Measurements from ENCODE around the gene TENM3.

Gene TENM3

DNA sequence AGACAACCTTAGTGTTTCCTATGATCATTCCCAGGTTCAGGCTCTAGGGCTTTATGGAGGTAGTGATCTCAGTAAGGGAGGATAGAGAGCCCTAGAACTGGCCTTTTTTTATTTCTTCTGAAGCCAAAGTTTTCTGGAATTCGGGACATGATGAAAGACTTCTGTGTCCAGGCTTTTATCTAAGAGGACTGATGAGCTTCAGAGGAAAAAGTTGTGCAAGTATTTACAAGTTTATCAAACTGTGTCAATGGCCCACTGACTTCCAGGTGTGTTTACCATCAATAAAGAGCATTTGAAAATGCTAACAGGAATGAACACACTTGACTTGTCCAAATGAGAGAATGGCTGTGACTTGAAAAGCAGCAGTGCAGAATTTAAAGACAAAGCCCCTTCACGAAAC lies 419.3 kb downstream of the TENM3 start:
- TF ChIP-seq EZH2 (IDR thresholded peaks at IDR 0.05; ENCODE audit: borderline replicate concordance, low read length) (no peak), CTCF (IDR thresholded peaks at IDR 0.05; ENCODE audit: low read length) (no peak)
- Histone ChIP-seq H3K36me3 (ENCODE audit: insufficient read depth, low read length) (no peaks in the 10 kb centered on the region), H3K4me3 (ENCODE audit: low read depth, low read length, poor library complexity, severe bottlenecking) (no peak overlapping the region), H3K4me1 (ENCODE audit: insufficient read depth, low read length, severe bottlenecking) (no peaks in the 10 kb centered on the region), H3K9me3 (ENCODE audit: low read length) (no peaks in the 10 kb centered on the region), H3K9me2 (ENCODE audit: low read depth, low read length) (no peaks in the 10 kb centered on the region), H3K9ac (ENCODE audit: low read length) (no peak overlapping the region), H3K27ac (ENCODE audit: low read depth, low read length, poor library complexity, severe bottlenecking) (no peak overlapping the region), H4K20me1 (ENCODE audit: insufficient read depth, low read length) (no peaks in the 10 kb centered on the region), H3F3A (ENCODE audit: insufficient read depth, low read length) (no peaks in the 10 kb centered on the region), H2AFZ (ENCODE audit: low read length) (no peak overlapping the region), H3K27me3 (ENCODE audit: insufficient read depth, low read length) (no peaks in the 10 kb centered on the region), H3K79me2 (ENCODE audit: insufficient read depth, low read length) (no peaks in the 10 kb centered on the region), H3K4me2 (ENCODE audit: low read length) (no peak overlapping the region)

GRCh38 chr4:182671231-182671630 lies 428.0 kb downstream of the TENM3 start:
- Histone ChIP-seq H3K27me3 (ENCODE audit: insufficient read depth, low read length) (no peaks in the 10 kb centered on the region), H3K4me1 (ENCODE audit: insufficient read depth, low read length, severe bottlenecking) (no peaks in the 10 kb centered on the region), H3K36me3 (ENCODE audit: insufficient read depth, low read length) (no peaks in the 10 kb centered on the region), H3K9me3 (ENCODE audit: low read length) (no peaks in the 10 kb centered on the region), H3K9ac (ENCODE audit: low read length) (no peak overlapping the region), H3K4me3 (ENCODE audit: low read depth, low read length, poor library complexity, severe bottlenecking) (no peak overlapping the region), H4K20me1 (ENCODE audit: insufficient read depth, low read length) (no peaks in the 10 kb centered on the region), H3F3A (ENCODE audit: insufficient read depth, low read length) (no peaks in the 10 kb centered on the region), H3K79me2 (ENCODE audit: insufficient read depth, low read length) (no peaks in the 10 kb centered on the region), H3K4me2 (ENCODE audit: low read length) (no peak overlapping the region), H2AFZ (ENCODE audit: low read length) (no peak overlapping the region), H3K9me2 (ENCODE audit: low read depth, low read length) (no peaks in the 10 kb centered on the region), H3K27ac (ENCODE audit: low read depth, low read length, poor library complexity, severe bottlenecking) (no peak overlapping the region)
- TF ChIP-seq CTCF (IDR thresholded peaks at IDR 0.05; ENCODE audit: low read length) (no peak), EZH2 (IDR thresholded peaks at IDR 0.05; ENCODE audit: borderline replicate concordance, low read length) (no peak)

DNA sequence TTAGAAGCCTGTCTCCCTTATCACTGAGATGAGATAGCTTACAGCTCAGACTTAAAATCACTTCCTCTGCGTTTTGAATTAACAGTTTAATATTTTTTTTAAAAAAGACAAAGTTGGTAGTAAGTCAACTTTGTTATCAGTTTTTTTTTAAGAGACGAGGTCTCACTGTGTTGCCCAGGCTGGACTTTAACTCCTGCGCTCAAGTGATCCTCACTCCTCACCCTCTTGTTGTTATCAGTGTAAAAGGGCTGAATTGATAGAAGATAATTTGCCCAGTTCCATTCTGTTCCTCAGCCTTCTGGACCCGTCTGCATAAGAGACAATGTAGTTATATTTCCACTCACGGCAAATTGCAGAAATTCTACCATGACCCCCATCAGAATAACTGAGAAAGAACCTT lies 428.5 kb downstream of the TENM3 start:
- Histone ChIP-seq H3K36me3 (ENCODE audit: insufficient read depth, low read length) (no peaks in the 10 kb centered on the region), H3K4me2 (ENCODE audit: low read length) (no peak overlapping the region), H3F3A (ENCODE audit: insufficient read depth, low read length) (no peaks in the 10 kb centered on the region), H3K9me3 (ENCODE audit: low read length) (no peaks in the 10 kb centered on the region), H3K79me2 (ENCODE audit: insufficient read depth, low read length) (no peaks in the 10 kb centered on the region), H3K4me1 (ENCODE audit: insufficient read depth, low read length, severe bottlenecking) (no peaks in the 10 kb centered on the region), H3K4me3 (ENCODE audit: low read depth, low read length, poor library complexity, severe bottlenecking) (no peak overlapping the region), H2AFZ (ENCODE audit: low read length) (no peak overlapping the region), H3K27me3 (ENCODE audit: insufficient read depth, low read length) (no peaks in the 10 kb centered on the region), H3K9ac (ENCODE audit: low read length) (no peak overlapping the region), H4K20me1 (ENCODE audit: insufficient read depth, low read length) (no peaks in the 10 kb centered on the region), H3K27ac (ENCODE audit: low read depth, low read length, poor library complexity, severe bottlenecking) (no peak overlapping the region), H3K9me2 (ENCODE audit: low read depth, low read length) (no peaks in the 10 kb centered on the region)
- TF ChIP-seq CTCF (IDR thresholded peaks at IDR 0.05; ENCODE audit: low read length) (no peak), EZH2 (IDR thresholded peaks at IDR 0.05; ENCODE audit: borderline replicate concordance, low read length) (no peak)
